Liver (tissue), 9 donors: ENCODE results near the gene ARHGAP40. TPM values are rescaled to one million over a fixed set of nuclear protein-coding genes. Genes with fewer than 3 reads are reported as not detected.

Source experiments
- DNase-seq: peaks from one replicate; pipeline ENCODE4 v3.0.0-alpha.2; 2017; ENCODE audit warnings: low spot score
- H3K27ac ChIP-seq, 2 donors: one replicate each; pipeline ENCODE4 v1.7.0; 2013; ENCODE audit warnings: inconsistent platforms in 2 of 2, low read length in 2 of 2, control low read depth in 1 of 2, low read depth in 1 of 2, mild to moderate bottlenecking in 1 of 2
- H3K27me3 ChIP-seq, 4 donors: one replicate each; pipeline versions ENCODE4 v1.6.1 to v1.7.0; 2013; ENCODE audit warnings: low read length in 3 of 4, inconsistent platforms in 1 of 4, mild to moderate bottlenecking in 1 of 4, moderate library complexity in 1 of 4; ENCODE audit not compliant: control insufficient read depth in 4 of 4, insufficient read depth in 4 of 4
- H3K36me3 ChIP-seq, 4 donors: one replicate each; pipeline versions ENCODE4 v1.6.1 to v1.7.0; 2013; ENCODE audit warnings: low read length in 3 of 4, mild to moderate bottlenecking in 3 of 4, low read depth in 1 of 4, moderate library complexity in 1 of 4; ENCODE audit not compliant: control insufficient read depth in 4 of 4, insufficient read depth in 3 of 4
- H3K4me1 ChIP-seq, 4 donors: one replicate each; pipeline versions ENCODE4 v1.6.1 to v1.7.0; 2013; ENCODE audit warnings: low read length in 3 of 4, mild to moderate bottlenecking in 3 of 4, moderate library complexity in 1 of 4; ENCODE audit not compliant: control insufficient read depth in 4 of 4, insufficient read depth in 4 of 4
- H3K4me3 ChIP-seq, 3 donors: one replicate each; pipeline versions ENCODE4 v1.6.1 to v1.7.0; 2013; ENCODE audit warnings: low read length in 3 of 3, control low read depth in 1 of 3, low read depth in 1 of 3, mild to moderate bottlenecking in 1 of 3
- H3K9ac ChIP-seq, 2 donors: one replicate each; pipeline ENCODE4 v1.7.0; 2013; ENCODE audit warnings: low read length in 2 of 2, mild to moderate bottlenecking in 2 of 2, moderate library complexity in 2 of 2, control low read depth in 1 of 2, low read depth in 1 of 2
- H3K9me3 ChIP-seq, 4 donors: one replicate each; pipeline versions ENCODE4 v1.6.1 to v1.7.0; 2013; ENCODE audit warnings: low read length in 3 of 4; ENCODE audit not compliant: control insufficient read depth in 4 of 4
- EGR1 ChIP-seq, 2 donors: IDR thresholded peaks; 2 replicates each; pipeline ENCODE4 v1.6.1; 2016 to 2018; ENCODE audit warnings: antibody characterized with exemption in 2 of 2, low read depth in 2 of 2
- FOXA1 ChIP-seq: IDR thresholded peaks from 2 replicates; pipeline ENCODE4 v1.6.1; 2016; ENCODE audit warnings: antibody characterized with exemption
- FOXA2 ChIP-seq: IDR thresholded peaks from 2 replicates; pipeline ENCODE4 v1.6.1; 2016; ENCODE audit warnings: antibody characterized with exemption
- GABPA ChIP-seq, 2 donors: IDR thresholded peaks in 1 of 2; conservative IDR thresholded peaks in 1 of 2; 2 replicates each; pipeline ENCODE4 v1.6.1; 2016; ENCODE audit warnings: antibody characterized with exemption in 2 of 2, mild to moderate bottlenecking in 1 of 2, moderate library complexity in 1 of 2
- HNF4A ChIP-seq, 2 donors: conservative IDR thresholded peaks; 2 replicates each; pipeline ENCODE4 v1.6.1; 2016; ENCODE audit warnings: antibody characterized with exemption in 2 of 2, mild to moderate bottlenecking in 2 of 2
- HNF4G ChIP-seq: IDR thresholded peaks from 2 replicates; pipeline ENCODE4 v1.6.1; 2016; ENCODE audit warnings: antibody characterized with exemption
- JUND ChIP-seq, 2 donors: IDR thresholded peaks; 2 replicates each; pipeline ENCODE4 v1.6.1; 2016; ENCODE audit warnings: antibody characterized with exemption in 2 of 2
- NR2F2 ChIP-seq: IDR thresholded peaks from 2 replicates; pipeline ENCODE4 v1.6.1; 2016; ENCODE audit warnings: antibody characterized with exemption
- RAD21 ChIP-seq, 2 donors: IDR thresholded peaks; 2 replicates each; pipeline ENCODE4 v1.6.1; 2016; ENCODE audit warnings: antibody characterized with exemption in 2 of 2, mild to moderate bottlenecking in 2 of 2
- REST ChIP-seq: IDR thresholded peaks from 2 replicates; pipeline ENCODE4 v1.6.1; 2016; ENCODE audit warnings: antibody characterized with exemption, mild to moderate bottlenecking
- RXRA ChIP-seq, 2 donors: IDR thresholded peaks; 2 replicates each; pipeline ENCODE4 v1.6.1; 2017 to 2018; ENCODE audit warnings: antibody characterized with exemption in 2 of 2, mild to moderate bottlenecking in 1 of 2
- SP1 ChIP-seq: IDR thresholded peaks from 2 replicates; pipeline ENCODE4 v1.6.1; 2018; ENCODE audit warnings: antibody characterized with exemption, mild to moderate bottlenecking
- TAF1 ChIP-seq: conservative IDR thresholded peaks from 2 replicates; pipeline ENCODE4 v1.6.1; 2016; ENCODE audit warnings: antibody characterized with exemption, mild to moderate bottlenecking
- YY1 ChIP-seq: IDR thresholded peaks from 2 replicates; pipeline ENCODE4 v1.6.1; 2016; ENCODE audit warnings: antibody characterized with exemption, mild to moderate bottlenecking
- WGBS: extraction: QIAGEN DNeasy Blood & Tissue Kit; methylation state at CpG from one replicate; pipeline ENCODE4 v1.1.7; 2013; 5-methylcytosine and 5-hydroxymethylcytosine counted together
- polyA plus RNA-seq, 2 donors: library from polyadenylated mRNA; stranded (reverse) in 1 of 2; unstranded in 1 of 2; fragments of 200-250 nt in 1 of 2; fragments of >200 nt in 1 of 2; fragmentation: Nextera tagmentation in 1 of 2; extraction: Ambion mirVana in 1 of 2; gene quantifications; one replicate each; pipeline versions ENCODE4 v1.2.1 to v1.2.3, GENCODE V29; 2013 to 2015
- total RNA-seq, 2 donors: library from RNA; depleted of rRNA; stranded (reverse); fragments of >200 nt; gene quantifications; one replicate each; pipeline ENCODE4 v1.2.3, GENCODE V29; 2014
- TF ChIP-seq, protein P1 (sequence below): IDR thresholded peaks from 2 replicates; pipeline ENCODE4 v1.6.1; 2016; ENCODE audit warnings: antibody characterized with exemption
- TF ChIP-seq, protein P2 (sequence below): IDR thresholded peaks from 2 replicates; pipeline ENCODE4 v1.6.1; 2016; ENCODE audit warnings: antibody characterized with exemption
- TF ChIP-seq, protein P3 (sequence below): IDR thresholded peaks from 2 replicates; pipeline ENCODE4 v1.6.1; 2016; ENCODE audit warnings: antibody characterized with exemption
- TF ChIP-seq, protein P4 (sequence below): fragments of 150-350 bp; IDR thresholded peaks from 2 replicates; pipeline ENCODE4 v1.5.1; 2017; ENCODE audit warnings: improper control_type of control experiment, low read depth, low read length; ENCODE audit not compliant: missing input control
- donor health status: healthy.
- donor health status: healthy.
- donor health status: healthy.
- donor health status: healthy.
- donor health status: healthy.

Gene ARHGAP40
- total and polyA plus RNA-seq, 4 donors, result 0.08 TPM; not detected in 3

DNA sequence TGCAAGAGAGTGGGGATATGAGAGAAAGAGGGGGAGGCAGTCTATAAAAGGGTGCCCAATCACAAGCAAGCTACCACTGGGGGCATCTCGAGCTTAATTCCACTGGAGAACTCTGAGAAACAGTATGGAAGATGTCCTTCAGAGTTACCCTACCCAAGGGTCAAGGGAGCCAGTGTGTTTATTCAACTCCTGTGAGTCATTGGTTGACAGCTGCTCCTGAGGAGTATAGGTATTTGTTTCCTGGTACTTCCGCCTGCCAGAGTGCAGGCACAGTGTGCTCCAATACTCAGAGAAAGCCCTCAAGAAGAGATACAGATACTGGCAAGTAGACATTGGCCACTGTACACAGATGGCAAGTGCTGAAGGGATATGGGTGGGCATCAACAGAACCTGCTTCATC lies 49.5 kb downstream of the ARHGAP40 start:
- peaks cover 0 to 13% (median 2%) of the 10 kb centered on the region in 4 donors for H3K27me3 ChIP-seq
- H3K9me3 ChIP-seq, result no peaks in the 10 kb centered on the region
- peaks cover 0 to 6% (median 4%) of the 10 kb centered on the region in 4 donors for H3K4me1 ChIP-seq
- H3K4me3 ChIP-seq, result no peak overlapping the region
- H3K36me3 ChIP-seq, result no peaks in the 10 kb centered on the region
- no peak overlapping the region for H3K9ac ChIP-seq
- no peak for DNase-seq
- WGBS, result 41% methylated on average over 2 of the region's 2 CpGs
- H3K27ac ChIP-seq, result no peak overlapping the region
- no peak for TF ChIP-seq FOXA2
- TF ChIP-seq, protein P1, sequence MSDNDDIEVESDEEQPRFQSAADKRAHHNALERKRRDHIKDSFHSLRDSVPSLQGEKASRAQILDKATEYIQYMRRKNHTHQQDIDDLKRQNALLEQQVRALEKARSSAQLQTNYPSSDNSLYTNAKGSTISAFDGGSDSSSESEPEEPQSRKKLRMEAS, result no peak
- TF ChIP-seq NR2F2, result no peak
- no peak for TF ChIP-seq YY1
- no peak for TF ChIP-seq SP1
- TF ChIP-seq GABPA (IDR thresholded peaks at IDR 0.05 in 1 of 2, conservative IDR thresholded peaks at IDR 0.05 in 1 of 2), result no peak
- TF ChIP-seq JUND (IDR thresholded peaks at IDR 0.05), result no peak
- no peak for TF ChIP-seq RAD21 (IDR thresholded peaks at IDR 0.05)

GRCh38 chr20:38651562-38651961 lies 50.0 kb downstream of the ARHGAP40 start:
- Histone ChIP-seq H3K4me1 (peaks cover 0 to 2% (median under 1%) of the 10 kb centered on the region in 4 donors), H3K9me3 (no peaks in the 10 kb centered on the region), H3K4me3 (no peak overlapping the region), H3K27me3 (peaks cover 0 to 13% (median 1%) of the 10 kb centered on the region in 4 donors), H3K9ac (no peak overlapping the region), H3K27ac (no peak overlapping the region), H3K36me3 (no peaks in the 10 kb centered on the region)
- 85% methylated on average over 6 of the region's 6 CpGs for WGBS
- TF ChIP-seq HNF4A (conservative IDR thresholded peaks at IDR 0.05), result no peak
- TF ChIP-seq RXRA (IDR thresholded peaks at IDR 0.05), result no peak
- TF ChIP-seq SP1, result no peak
- DNase-seq, result no peak

DNA sequence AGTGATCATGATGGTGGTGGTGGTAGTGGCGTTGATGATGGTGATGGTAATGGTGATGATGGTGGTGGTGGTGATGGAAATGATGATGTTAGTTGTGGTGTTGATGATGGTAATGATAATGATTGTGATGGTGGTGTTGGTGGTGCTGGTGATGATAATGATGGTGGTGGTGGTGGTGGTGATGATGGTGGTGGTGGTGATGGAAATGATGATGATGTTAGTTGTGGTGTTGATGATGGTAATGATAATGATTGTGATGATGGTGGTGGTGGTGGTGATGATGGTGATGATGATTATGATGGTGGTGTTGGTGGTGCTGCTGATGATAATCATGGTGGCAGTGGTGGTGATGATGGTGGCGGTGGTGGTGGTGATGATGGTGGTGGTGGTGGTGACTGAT lies 51.4 kb downstream of the ARHGAP40 start:
- WGBS, result 85% methylated on average over 2 of the region's 2 CpGs

More for the DNA sequence above, 51.4 kb downstream of the ARHGAP40 start:
- H3K27ac ChIP-seq, result no peak overlapping the region
- H3K4me3 ChIP-seq, result no peak overlapping the region
- TF ChIP-seq RAD21 (IDR thresholded peaks at IDR 0.05) (no peak), NR2F2 (no peak), HNF4G (no peak), RXRA (IDR thresholded peaks at IDR 0.05) (no peak), GABPA (IDR thresholded peaks at IDR 0.05 in 1 of 2, conservative IDR thresholded peaks at IDR 0.05 in 1 of 2) (no peak), REST (no peak), TAF1 (no peak), FOXA2 (no peak), YY1 (no peak), SP1 (no peak), EGR1 (IDR thresholded peaks at IDR 0.05; ENCODE audit: low read depth in 2 of 2) (no peak), HNF4A (conservative IDR thresholded peaks at IDR 0.05) (no peak), FOXA1 (no peak)
- TF ChIP-seq, protein P2, sequence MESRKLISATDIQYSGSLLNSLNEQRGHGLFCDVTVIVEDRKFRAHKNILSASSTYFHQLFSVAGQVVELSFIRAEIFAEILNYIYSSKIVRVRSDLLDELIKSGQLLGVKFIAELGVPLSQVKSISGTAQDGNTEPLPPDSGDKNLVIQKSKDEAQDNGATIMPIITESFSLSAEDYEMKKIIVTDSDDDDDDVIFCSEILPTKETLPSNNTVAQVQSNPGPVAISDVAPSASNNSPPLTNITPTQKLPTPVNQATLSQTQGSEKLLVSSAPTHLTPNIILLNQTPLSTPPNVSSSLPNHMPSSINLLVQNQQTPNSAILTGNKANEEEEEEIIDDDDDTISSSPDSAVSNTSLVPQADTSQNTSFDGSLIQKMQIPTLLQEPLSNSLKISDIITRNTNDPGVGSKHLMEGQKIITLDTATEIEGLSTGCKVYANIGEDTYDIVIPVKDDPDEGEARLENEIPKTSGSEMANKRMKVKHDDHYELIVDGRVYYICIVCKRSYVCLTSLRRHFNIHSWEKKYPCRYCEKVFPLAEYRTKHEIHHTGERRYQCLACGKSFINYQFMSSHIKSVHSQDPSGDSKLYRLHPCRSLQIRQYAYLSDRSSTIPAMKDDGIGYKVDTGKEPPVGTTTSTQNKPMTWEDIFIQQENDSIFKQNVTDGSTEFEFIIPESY, result no peak
- TF ChIP-seq, protein P1, result no peak
- TF ChIP-seq, protein P3, sequence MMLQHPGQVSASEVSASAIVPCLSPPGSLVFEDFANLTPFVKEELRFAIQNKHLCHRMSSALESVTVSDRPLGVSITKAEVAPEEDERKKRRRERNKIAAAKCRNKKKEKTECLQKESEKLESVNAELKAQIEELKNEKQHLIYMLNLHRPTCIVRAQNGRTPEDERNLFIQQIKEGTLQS, result no peak
- TF ChIP-seq, protein P4, sequence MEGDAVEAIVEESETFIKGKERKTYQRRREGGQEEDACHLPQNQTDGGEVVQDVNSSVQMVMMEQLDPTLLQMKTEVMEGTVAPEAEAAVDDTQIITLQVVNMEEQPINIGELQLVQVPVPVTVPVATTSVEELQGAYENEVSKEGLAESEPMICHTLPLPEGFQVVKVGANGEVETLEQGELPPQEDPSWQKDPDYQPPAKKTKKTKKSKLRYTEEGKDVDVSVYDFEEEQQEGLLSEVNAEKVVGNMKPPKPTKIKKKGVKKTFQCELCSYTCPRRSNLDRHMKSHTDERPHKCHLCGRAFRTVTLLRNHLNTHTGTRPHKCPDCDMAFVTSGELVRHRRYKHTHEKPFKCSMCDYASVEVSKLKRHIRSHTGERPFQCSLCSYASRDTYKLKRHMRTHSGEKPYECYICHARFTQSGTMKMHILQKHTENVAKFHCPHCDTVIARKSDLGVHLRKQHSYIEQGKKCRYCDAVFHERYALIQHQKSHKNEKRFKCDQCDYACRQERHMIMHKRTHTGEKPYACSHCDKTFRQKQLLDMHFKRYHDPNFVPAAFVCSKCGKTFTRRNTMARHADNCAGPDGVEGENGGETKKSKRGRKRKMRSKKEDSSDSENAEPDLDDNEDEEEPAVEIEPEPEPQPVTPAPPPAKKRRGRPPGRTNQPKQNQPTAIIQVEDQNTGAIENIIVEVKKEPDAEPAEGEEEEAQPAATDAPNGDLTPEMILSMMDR, result no peak
- no peaks in the 10 kb centered on the region for H3K4me1 ChIP-seq
- no peaks in the 10 kb centered on the region for H3K36me3 ChIP-seq
- H3K27me3 ChIP-seq, result peaks cover 0 to 13% (median 0%) of the 10 kb centered on the region in 4 donors
- no peak for DNase-seq
- no peak overlapping the region for H3K9ac ChIP-seq
- no peaks in the 10 kb centered on the region for H3K9me3 ChIP-seq
